Caco-2 (cell line): Measurements from ENCODE around the gene MYL4. TPM values are rescaled to one million over a fixed set of nuclear protein-coding genes. Genes with fewer than 3 reads are reported as not detected.

Source experiments
- BruUV-seq: library from RNA; stranded (reverse); fragments of 400-500 nt; replicated peaks from 2 replicates; lab custom pipeline; 2021; lab: Mats Ljungman, UMichigan
- CTCF ChIA-PET: fragments of 300-600 bp; sonication (Branson Sonifier 250); formaldehyde crosslinking; loops from one replicate; lab custom pipeline; 2022; ENCODE audit warnings: antibody characterized with exemption; lab: Charles Lee
- POLR2A ChIA-PET: fragments of 300-600 bp; sonication (Branson Sonifier 250); formaldehyde crosslinking; loops from one replicate; lab custom pipeline; 2022; ENCODE audit warnings: antibody characterized with exemption; lab: Charles Lee
- DNase-seq, 2 experiments: peaks; one replicate each; pipeline versions ENCODE4 v3.0.0 to v3.0.0-alpha.2; 2020 to 2022
- H3K27me3 ChIP-seq: replicated peaks from 2 replicates; pipeline ENCODE4 v1.6.0; 2011; ENCODE audit warnings: low read length; ENCODE audit not compliant: control insufficient read depth, insufficient read depth
- H3K36me3 ChIP-seq: 2 replicates; pipeline ENCODE4 v1.5.1; 2011; ENCODE audit warnings: low read length; ENCODE audit not compliant: control insufficient read depth, insufficient read depth
- H3K4me1 ChIP-seq: fragments of 250-450 bp; sonication (Bioruptor Pico); 2 replicates; pipeline ENCODE4 v1.5.1; 2020; ENCODE audit warnings: mild to moderate bottlenecking
- H3K4me3 ChIP-seq: 2 replicates; pipeline ENCODE4 v1.5.1; 2011; ENCODE audit warnings: low read depth, mild to moderate bottlenecking, control low read depth, low read length
- H3K9me3 ChIP-seq: fragments of 250-450 bp; sonication (Bioruptor Pico); 2 replicates; pipeline ENCODE4 v1.5.1; 2020; ENCODE audit warnings: mild to moderate bottlenecking, moderate library complexity
- H3K27ac Mint-ChIP-seq: one replicate; pipeline ENCODE4 v1.8.0; 2022; ENCODE audit warnings: mixed read lengths; ENCODE audit not compliant: unreplicated experiment
- H3K27me3 Mint-ChIP-seq: one replicate; pipeline ENCODE4 v1.8.0; 2022; ENCODE audit warnings: mixed read lengths; ENCODE audit not compliant: insufficient read depth, unreplicated experiment
- H3K36me3 Mint-ChIP-seq: one replicate; pipeline ENCODE4 v1.8.0; 2022; ENCODE audit warnings: mild to moderate bottlenecking, mixed read lengths; ENCODE audit not compliant: insufficient read depth, unreplicated experiment
- H3K4me1 Mint-ChIP-seq: one replicate; pipeline ENCODE4 v1.8.0; 2022; ENCODE audit warnings: low read depth, mixed read lengths; ENCODE audit not compliant: unreplicated experiment
- H3K4me3 Mint-ChIP-seq: one replicate; pipeline ENCODE4 v1.8.0; 2022; ENCODE audit warnings: mild to moderate bottlenecking, moderate library complexity, mixed read lengths; ENCODE audit not compliant: unreplicated experiment
- H3K9me3 Mint-ChIP-seq: one replicate; pipeline ENCODE4 v1.8.0; 2022; ENCODE audit warnings: mixed read lengths; ENCODE audit not compliant: unreplicated experiment
- CTCF ChIP-seq, 2 experiments: fragments of 200-600 bp in 1 of 2; IDR thresholded peaks; 1 replicate in 1 of 2; 2 replicates in 1 of 2; pipeline versions ENCODE4 v1.5.1 to v1.8.0; 2011 to 2022; ENCODE audit warnings: antibody characterized with exemption in 1 of 2, control low read depth in 1 of 2, inconsistent platforms in 1 of 2, low read depth in 1 of 2, low read length in 1 of 2, mild to moderate bottlenecking in 1 of 2, moderate library complexity in 1 of 2; ENCODE audit not compliant: insufficient read depth in 1 of 2, severe bottlenecking in 1 of 2, unreplicated experiment in 1 of 2
- intact Hi-C: fragments of 100-400 bp; cut with micrococcal nuclease; formaldehyde crosslinking; loops from one replicate; pipeline ENCODE4 v1.10.0; 2022; ENCODE audit not compliant: unreplicated experiment
- total RNA-seq: library from RNA; stranded (reverse); gene quantifications from 2 replicates; pipeline ENCODE4 v1.2.3, GENCODE V29; 2022

MYL4 gene
- total RNA-seq, 1 experiment from 2014 or later = not detected

- no peaks in the 10 kb centered on the region for H3K27me3 Mint-ChIP-seq
Measured at GRCh38 chr17:47238321-47239010, 29.3 kb downstream of the MYL4 start.

GRCh38 chr17:47239619-47239966, 30.4 kb downstream of the MYL4 start:
- ChIA-PET POLR2A (no interaction called here), CTCF (interaction anchor here (0.7 kb wide), 1 partner anchor 65 kb away, joined by 3 read pairs; no protein-coding TSS in a partner anchor)
- Mint-ChIP-seq H3K4me1 (no peaks in the 10 kb centered on the region), H3K4me3 (no peak overlapping the region), H3K27ac (no peak overlapping the region), H3K27me3 (peaks cover 4% of the 10 kb centered on the region), H3K36me3 (no peaks in the 10 kb centered on the region), H3K9me3 (no peaks in the 10 kb centered on the region)
- TF ChIP-seq CTCF (IDR thresholded peaks at IDR 0.05; ENCODE audit: insufficient read depth in 1 of 2, low read depth in 1 of 2, low read length in 1 of 2, severe bottlenecking in 1 of 2, unreplicated experiment in 1 of 2) = no peak
- intact Hi-C loops = no loop called here
- Histone ChIP-seq H3K36me3 (no peaks in the 10 kb centered on the region), H3K4me3 (no peak overlapping the region), H3K4me1 (no peaks in the 10 kb centered on the region), H3K9me3 (0 out of 2 replicates have a peak, but pooled peaks cover 3% of the 10 kb centered on the region), H3K27me3 (0 out of 2 replicates have a peak, but pooled peaks cover 2% of the 10 kb centered on the region)
- no TSS peak for BruUV-seq
- no peak for DNase-seq

More at GRCh38 chr17:47238321-47239010, 29.3 kb downstream of the MYL4 start:
- Mint-ChIP-seq H3K9me3 (no peaks in the 10 kb centered on the region), H3K4me3 (no peak overlapping the region), H3K27ac (no peak overlapping the region), H3K36me3 (no peaks in the 10 kb centered on the region), H3K4me1 (no peaks in the 10 kb centered on the region)
- intact Hi-C loops = no loop called here
- BruUV-seq = no TSS peak
- POLR2A ChIA-PET = no interaction called here
- CTCF ChIA-PET = no interaction called here
- Histone ChIP-seq H3K9me3 (0 out of 2 replicates have a peak, but pooled peaks cover 3% of the 10 kb centered on the region), H3K4me3 (no peak overlapping the region), H3K36me3 (no peaks in the 10 kb centered on the region), H3K27me3 (0 out of 2 replicates have a peak, but pooled peaks cover under 1% of the 10 kb centered on the region), H3K4me1 (no peaks in the 10 kb centered on the region)
- no peak for TF ChIP-seq CTCF (IDR thresholded peaks at IDR 0.05; ENCODE audit: insufficient read depth in 1 of 2, low read depth in 1 of 2, low read length in 1 of 2, severe bottlenecking in 1 of 2, unreplicated experiment in 1 of 2)
- no peak for DNase-seq

GRCh38 chr17:47239967-47240651, 31.0 kb downstream of the MYL4 start:
- no peaks in the 10 kb centered on the region for H3K36me3 Mint-ChIP-seq
- no peak for TF ChIP-seq CTCF (IDR thresholded peaks at IDR 0.05; ENCODE audit: insufficient read depth in 1 of 2, low read depth in 1 of 2, low read length in 1 of 2, severe bottlenecking in 1 of 2, unreplicated experiment in 1 of 2)
- no TSS peak for BruUV-seq
- no peaks in the 10 kb centered on the region for H3K9me3 Mint-ChIP-seq
- POLR2A ChIA-PET = no interaction called here
- no peak overlapping the region for H3K27ac Mint-ChIP-seq
- no peak for DNase-seq
- H3K4me3 Mint-ChIP-seq = no peak overlapping the region
- 0 out of 2 replicates have a peak, but pooled peaks cover 2% of the 10 kb centered on the region for H3K27me3 ChIP-seq
- H3K27me3 Mint-ChIP-seq = peaks cover 4% of the 10 kb centered on the region
- intact Hi-C loops = no loop called here
- 0 out of 2 replicates have a peak, but pooled peaks cover 3% of the 10 kb centered on the region for H3K9me3 ChIP-seq
- CTCF ChIA-PET = interaction anchor here (0.7 to 1.4 kb wide), 3 partner anchors 38 to 75 kb away, joined by 3 to 5 read pairs (median 3); no protein-coding TSS in a partner anchor
- no peaks in the 10 kb centered on the region for H3K36me3 ChIP-seq
- H3K4me1 Mint-ChIP-seq = no peaks in the 10 kb centered on the region
- H3K4me1 ChIP-seq = no peaks in the 10 kb centered on the region
- no peak overlapping the region for H3K4me3 ChIP-seq
